ENCODE data around the gene CDK14. TPM values are rescaled to one million over a fixed set of nuclear protein-coding genes. Genes with fewer than 3 reads are reported as not detected.

Gene CDK14
- total RNA-seq, 1 donor = 41.0 TPM

GRCh38 chr7:90988516-90988915 lies 392.4 kb downstream of the CDK14 start:
- H3K4me3 ChIP-seq (ENCODE audit: low read depth, low read length) = no peak overlapping the region
- no peak for DNase-seq (ENCODE audit: low read depth)
- TF ChIP-seq, protein P1, sequence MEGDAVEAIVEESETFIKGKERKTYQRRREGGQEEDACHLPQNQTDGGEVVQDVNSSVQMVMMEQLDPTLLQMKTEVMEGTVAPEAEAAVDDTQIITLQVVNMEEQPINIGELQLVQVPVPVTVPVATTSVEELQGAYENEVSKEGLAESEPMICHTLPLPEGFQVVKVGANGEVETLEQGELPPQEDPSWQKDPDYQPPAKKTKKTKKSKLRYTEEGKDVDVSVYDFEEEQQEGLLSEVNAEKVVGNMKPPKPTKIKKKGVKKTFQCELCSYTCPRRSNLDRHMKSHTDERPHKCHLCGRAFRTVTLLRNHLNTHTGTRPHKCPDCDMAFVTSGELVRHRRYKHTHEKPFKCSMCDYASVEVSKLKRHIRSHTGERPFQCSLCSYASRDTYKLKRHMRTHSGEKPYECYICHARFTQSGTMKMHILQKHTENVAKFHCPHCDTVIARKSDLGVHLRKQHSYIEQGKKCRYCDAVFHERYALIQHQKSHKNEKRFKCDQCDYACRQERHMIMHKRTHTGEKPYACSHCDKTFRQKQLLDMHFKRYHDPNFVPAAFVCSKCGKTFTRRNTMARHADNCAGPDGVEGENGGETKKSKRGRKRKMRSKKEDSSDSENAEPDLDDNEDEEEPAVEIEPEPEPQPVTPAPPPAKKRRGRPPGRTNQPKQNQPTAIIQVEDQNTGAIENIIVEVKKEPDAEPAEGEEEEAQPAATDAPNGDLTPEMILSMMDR (IDR thresholded peaks at IDR 0.05; ENCODE audit: insufficient read depth, low read depth, low read length) = no peak

DNA sequence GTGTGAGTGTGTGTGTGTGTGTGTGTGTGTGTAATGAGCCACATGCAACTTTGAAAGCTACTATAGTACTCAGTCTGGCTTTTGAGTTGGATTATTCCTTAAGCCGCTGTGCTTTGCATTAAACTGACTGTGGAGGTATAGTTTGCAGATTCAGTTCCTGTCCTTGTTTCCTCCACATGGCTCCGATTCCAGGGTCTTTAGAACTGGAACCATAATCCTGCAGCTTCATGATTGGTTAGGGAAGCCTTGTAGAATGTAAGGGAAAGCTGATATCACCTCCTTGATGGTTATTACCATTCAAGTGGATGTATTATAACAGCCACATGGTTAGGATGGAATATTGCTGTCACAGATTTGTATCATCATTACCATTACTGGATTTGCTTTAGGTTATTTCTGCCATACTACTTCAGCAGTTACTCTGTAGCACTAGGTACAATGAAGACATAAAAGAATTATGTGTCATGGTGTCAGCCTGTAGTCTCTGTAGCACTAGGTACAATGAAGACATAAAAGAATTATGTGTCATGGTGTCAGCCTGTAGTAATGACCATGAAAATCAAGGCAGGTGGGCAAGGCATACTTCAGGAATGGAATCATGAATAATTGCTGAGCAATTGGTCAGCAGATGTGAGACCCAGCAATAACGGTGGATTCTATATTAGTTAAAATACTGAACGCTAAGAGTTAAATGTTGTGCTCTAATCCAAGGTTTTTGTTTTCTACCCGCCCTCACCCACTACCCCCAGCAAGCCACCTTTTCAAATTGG lies 393.1 kb downstream of the CDK14 start:
- H3K4me3 ChIP-seq (ENCODE audit: low read depth, low read length) = no peak overlapping the region
- no peak for DNase-seq (ENCODE audit: low read depth)
- TF ChIP-seq, protein P1 (IDR thresholded peaks at IDR 0.05; ENCODE audit: insufficient read depth, low read depth, low read length) = no peak

DNA sequence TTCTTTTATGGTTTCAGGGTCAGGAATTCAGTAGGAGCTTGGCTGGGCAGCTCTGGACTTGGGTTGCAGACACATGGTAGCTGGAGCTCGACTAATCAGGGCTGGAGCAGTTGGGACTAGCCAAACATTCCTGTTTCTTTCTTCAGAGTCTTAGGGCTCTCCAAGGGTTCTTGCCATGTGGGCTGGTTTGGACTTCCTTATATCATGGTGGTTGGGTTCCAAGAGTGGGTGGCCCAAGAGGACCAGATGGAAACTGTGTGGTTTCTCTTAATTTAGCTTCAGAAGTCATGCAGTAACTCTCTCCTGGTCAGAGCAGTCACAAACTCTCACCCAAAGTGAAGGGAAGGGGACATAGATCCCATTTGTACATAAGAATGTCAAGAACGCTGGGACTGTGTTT lies 398.0 kb downstream of the CDK14 start:
- DNase-seq (ENCODE audit: low read depth) = no peak

GRCh38 chr7:90994601-90995000 lies 398.5 kb downstream of the CDK14 start:
- TF ChIP-seq, protein P1 (IDR thresholded peaks at IDR 0.05; ENCODE audit: insufficient read depth, low read depth, low read length) = no peak
- no peak for DNase-seq (ENCODE audit: low read depth)
- no peak overlapping the region for H3K4me3 ChIP-seq (ENCODE audit: low read depth, low read length)

More for the DNA sequence above, 398.0 kb downstream of the CDK14 start:
- TF ChIP-seq, protein P1 (IDR thresholded peaks at IDR 0.05; ENCODE audit: insufficient read depth, low read depth, low read length) = no peak
- no peak overlapping the region for H3K4me3 ChIP-seq (ENCODE audit: low read depth, low read length)

GRCh38 chr7:90995996-90996395 lies 399.9 kb downstream of the CDK14 start:
- no peak overlapping the region for H3K4me3 ChIP-seq (ENCODE audit: low read depth, low read length)
- TF ChIP-seq, protein P1 (IDR thresholded peaks at IDR 0.05; ENCODE audit: insufficient read depth, low read depth, low read length) = no peak
- no peak for DNase-seq (ENCODE audit: low read depth)

DNA sequence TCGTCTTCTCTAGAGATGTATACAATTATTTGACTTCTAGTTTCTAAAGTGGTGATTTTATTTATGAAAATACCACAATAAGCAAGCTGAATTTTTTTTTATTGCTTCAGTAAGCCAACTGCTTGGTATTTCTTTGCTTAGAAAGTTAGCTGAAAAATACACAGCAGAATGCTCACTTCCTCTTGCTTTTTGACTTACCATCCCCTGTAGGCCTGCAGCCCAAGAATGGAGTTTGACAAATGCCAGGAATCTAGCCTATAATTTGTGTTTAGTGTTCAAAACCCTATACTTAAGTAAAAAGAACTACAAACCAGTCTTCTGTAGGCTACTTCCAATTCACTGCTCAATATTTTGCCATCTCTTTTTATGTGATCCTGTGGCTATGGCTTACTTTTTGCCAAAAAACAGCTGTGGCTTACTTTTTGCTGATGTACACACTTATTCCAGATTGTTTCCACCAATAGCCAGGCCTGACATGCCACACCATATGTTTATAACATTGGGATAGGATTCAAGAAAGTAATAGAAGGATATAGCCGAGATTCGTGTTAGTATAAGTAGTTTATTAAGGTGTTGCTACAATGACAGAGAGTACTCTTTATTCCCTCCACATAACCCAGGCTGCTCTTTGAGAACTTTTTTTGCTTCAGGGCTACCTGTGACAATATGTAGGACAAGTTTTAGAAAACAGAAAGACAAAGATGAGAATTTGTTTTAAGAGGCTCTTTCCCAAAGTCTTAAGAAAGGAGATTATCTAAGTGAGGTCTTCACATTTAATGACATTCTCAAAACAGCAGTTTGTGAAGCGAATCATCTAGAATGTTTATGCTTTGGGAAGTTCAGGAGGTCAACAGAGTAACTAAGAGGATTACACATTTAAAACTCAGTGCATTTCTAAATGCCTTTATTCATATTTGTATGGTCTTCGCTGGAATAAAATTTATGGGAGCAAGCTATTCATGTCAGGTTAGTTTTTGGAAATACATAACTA lies 404.2 kb downstream of the CDK14 start:
- TF ChIP-seq, protein P1 (IDR thresholded peaks at IDR 0.05; ENCODE audit: insufficient read depth, low read depth, low read length) = no peak

More for the DNA sequence above, 404.2 kb downstream of the CDK14 start:
- peak; percentile 36 for DNase-seq (ENCODE audit: low read depth)
- H3K4me3 ChIP-seq (ENCODE audit: low read depth, low read length) = no peak overlapping the region
